Caco-2 (cell line): ENCODE results near the gene CCDC137. TPM values are rescaled to one million over a fixed set of nuclear protein-coding genes. Genes with fewer than 3 reads are reported as not detected.
A peak's percentile ranks its signal among the peaks of the same experiment; 100 is the strongest.

ENCODE experiments used
- BruUV-seq: library from RNA; stranded (reverse); fragments of 400-500 nt; replicated peaks from 2 replicates; lab custom pipeline; 2021; lab: Mats Ljungman, UMichigan
- CTCF ChIA-PET: fragments of 300-600 bp; sonication (Branson Sonifier 250); formaldehyde crosslinking; loops from one replicate; lab custom pipeline; 2022; ENCODE audit warnings: antibody characterized with exemption; lab: Charles Lee
- POLR2A ChIA-PET: fragments of 300-600 bp; sonication (Branson Sonifier 250); formaldehyde crosslinking; loops from one replicate; lab custom pipeline; 2022; ENCODE audit warnings: antibody characterized with exemption; lab: Charles Lee
- DNase-seq, 2 experiments: peaks; one replicate each; pipeline versions ENCODE4 v3.0.0 to v3.0.0-alpha.2; 2020 to 2022
- H3K27me3 ChIP-seq: replicated peaks from 2 replicates; pipeline ENCODE4 v1.6.0; 2011; ENCODE audit warnings: low read length; ENCODE audit not compliant: control insufficient read depth, insufficient read depth
- H3K36me3 ChIP-seq: 2 replicates; pipeline ENCODE4 v1.5.1; 2011; ENCODE audit warnings: low read length; ENCODE audit not compliant: control insufficient read depth, insufficient read depth
- H3K4me1 ChIP-seq: fragments of 250-450 bp; sonication (Bioruptor Pico); 2 replicates; pipeline ENCODE4 v1.5.1; 2020; ENCODE audit warnings: mild to moderate bottlenecking
- H3K4me3 ChIP-seq: 2 replicates; pipeline ENCODE4 v1.5.1; 2011; ENCODE audit warnings: low read depth, mild to moderate bottlenecking, control low read depth, low read length
- H3K9me3 ChIP-seq: fragments of 250-450 bp; sonication (Bioruptor Pico); 2 replicates; pipeline ENCODE4 v1.5.1; 2020; ENCODE audit warnings: mild to moderate bottlenecking, moderate library complexity
- H3K27ac Mint-ChIP-seq: one replicate; pipeline ENCODE4 v1.8.0; 2022; ENCODE audit warnings: mixed read lengths; ENCODE audit not compliant: unreplicated experiment
- H3K27me3 Mint-ChIP-seq: one replicate; pipeline ENCODE4 v1.8.0; 2022; ENCODE audit warnings: mixed read lengths; ENCODE audit not compliant: insufficient read depth, unreplicated experiment
- H3K36me3 Mint-ChIP-seq: one replicate; pipeline ENCODE4 v1.8.0; 2022; ENCODE audit warnings: mild to moderate bottlenecking, mixed read lengths; ENCODE audit not compliant: insufficient read depth, unreplicated experiment
- H3K4me1 Mint-ChIP-seq: one replicate; pipeline ENCODE4 v1.8.0; 2022; ENCODE audit warnings: low read depth, mixed read lengths; ENCODE audit not compliant: unreplicated experiment
- H3K4me3 Mint-ChIP-seq: one replicate; pipeline ENCODE4 v1.8.0; 2022; ENCODE audit warnings: mild to moderate bottlenecking, moderate library complexity, mixed read lengths; ENCODE audit not compliant: unreplicated experiment
- H3K9me3 Mint-ChIP-seq: one replicate; pipeline ENCODE4 v1.8.0; 2022; ENCODE audit warnings: mixed read lengths; ENCODE audit not compliant: unreplicated experiment
- intact Hi-C: fragments of 100-400 bp; cut with micrococcal nuclease; formaldehyde crosslinking; loops from one replicate; pipeline ENCODE4 v1.10.0; 2022; ENCODE audit not compliant: unreplicated experiment
- total RNA-seq: library from RNA; stranded (reverse); gene quantifications from 2 replicates; pipeline ENCODE4 v1.2.3, GENCODE V29; 2022
- TF ChIP-seq, protein P1 (sequence below), 2 experiments: fragments of 200-600 bp in 1 of 2; IDR thresholded peaks; 1 replicate in 1 of 2; 2 replicates in 1 of 2; pipeline versions ENCODE4 v1.5.1 to v1.8.0; 2011 to 2022; ENCODE audit warnings: antibody characterized with exemption in 1 of 2, control low read depth in 1 of 2, inconsistent platforms in 1 of 2, low read depth in 1 of 2, low read length in 1 of 2, mild to moderate bottlenecking in 1 of 2, moderate library complexity in 1 of 2; ENCODE audit not compliant: insufficient read depth in 1 of 2, severe bottlenecking in 1 of 2, unreplicated experiment in 1 of 2

Gene CCDC137
- total RNA-seq, 1 experiment from 2014 or later, result 50.5 TPM

DNA sequence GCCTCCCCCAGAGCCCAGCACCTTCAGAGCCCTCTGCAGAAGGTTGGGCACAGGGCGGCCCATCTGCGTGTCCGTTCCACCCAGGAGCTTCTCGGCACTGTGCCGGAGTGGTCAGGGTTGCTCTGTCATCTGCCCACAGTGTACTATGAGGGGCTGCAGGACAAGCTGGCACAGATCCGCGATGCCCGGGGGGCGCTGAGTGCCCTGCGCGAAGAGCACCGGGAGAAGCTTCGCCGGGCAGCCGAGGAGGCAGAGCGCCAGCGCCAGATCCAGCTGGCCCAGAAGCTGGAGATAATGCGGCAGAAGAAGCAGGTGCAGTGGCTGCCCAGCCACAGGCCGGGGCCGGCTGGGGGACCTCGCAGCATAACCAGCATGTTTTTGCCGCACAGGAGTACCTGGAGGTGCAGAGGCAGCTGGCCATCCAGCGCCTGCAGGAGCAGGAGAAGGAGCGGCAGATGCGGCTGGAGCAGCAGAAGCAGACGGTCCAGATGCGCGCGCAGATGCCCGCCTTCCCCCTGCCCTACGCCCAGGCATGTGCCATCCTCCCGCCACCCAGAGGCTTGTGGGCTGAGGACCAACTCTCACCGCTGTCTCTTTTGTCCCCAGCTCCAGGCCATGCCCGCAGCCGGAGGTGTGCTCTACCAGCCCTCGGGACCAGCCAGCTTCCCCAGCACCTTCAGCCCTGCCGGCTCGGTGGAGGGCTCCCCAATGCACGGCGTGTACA lies 29.8 kb downstream of the CCDC137 start:
- Mint-ChIP-seq H3K36me3 (peaks cover 87% of the 10 kb centered on the region), H3K9me3 (no peaks in the 10 kb centered on the region), H3K27me3 (no peaks in the 10 kb centered on the region), H3K27ac (no peak overlapping the region), H3K4me3 (no peak overlapping the region), H3K4me1 (peaks cover 9% of the 10 kb centered on the region)
- Histone ChIP-seq H3K27me3 (no peaks in the 10 kb centered on the region), H3K9me3 (no peaks in the 10 kb centered on the region), H3K36me3 (peaks cover 4% of the 10 kb centered on the region), H3K4me1 (peaks cover 2% of the 10 kb centered on the region), H3K4me3 (no peak overlapping the region)
- ChIA-PET POLR2A (no interaction called here), CTCF (interaction anchor here (0.5 kb wide), 1 partner anchor 11 kb away, joined by 3 read pairs; no protein-coding TSS in a partner anchor)
- intact Hi-C loops, result no loop called here
- TSS peak; percentile 33 for BruUV-seq
- no peak for DNase-seq
- TF ChIP-seq, protein P1, sequence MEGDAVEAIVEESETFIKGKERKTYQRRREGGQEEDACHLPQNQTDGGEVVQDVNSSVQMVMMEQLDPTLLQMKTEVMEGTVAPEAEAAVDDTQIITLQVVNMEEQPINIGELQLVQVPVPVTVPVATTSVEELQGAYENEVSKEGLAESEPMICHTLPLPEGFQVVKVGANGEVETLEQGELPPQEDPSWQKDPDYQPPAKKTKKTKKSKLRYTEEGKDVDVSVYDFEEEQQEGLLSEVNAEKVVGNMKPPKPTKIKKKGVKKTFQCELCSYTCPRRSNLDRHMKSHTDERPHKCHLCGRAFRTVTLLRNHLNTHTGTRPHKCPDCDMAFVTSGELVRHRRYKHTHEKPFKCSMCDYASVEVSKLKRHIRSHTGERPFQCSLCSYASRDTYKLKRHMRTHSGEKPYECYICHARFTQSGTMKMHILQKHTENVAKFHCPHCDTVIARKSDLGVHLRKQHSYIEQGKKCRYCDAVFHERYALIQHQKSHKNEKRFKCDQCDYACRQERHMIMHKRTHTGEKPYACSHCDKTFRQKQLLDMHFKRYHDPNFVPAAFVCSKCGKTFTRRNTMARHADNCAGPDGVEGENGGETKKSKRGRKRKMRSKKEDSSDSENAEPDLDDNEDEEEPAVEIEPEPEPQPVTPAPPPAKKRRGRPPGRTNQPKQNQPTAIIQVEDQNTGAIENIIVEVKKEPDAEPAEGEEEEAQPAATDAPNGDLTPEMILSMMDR (IDR thresholded peaks at IDR 0.05; ENCODE audit: insufficient read depth in 1 of 2, low read depth in 1 of 2, low read length in 1 of 2, severe bottlenecking in 1 of 2, unreplicated experiment in 1 of 2), result no peak

DNA sequence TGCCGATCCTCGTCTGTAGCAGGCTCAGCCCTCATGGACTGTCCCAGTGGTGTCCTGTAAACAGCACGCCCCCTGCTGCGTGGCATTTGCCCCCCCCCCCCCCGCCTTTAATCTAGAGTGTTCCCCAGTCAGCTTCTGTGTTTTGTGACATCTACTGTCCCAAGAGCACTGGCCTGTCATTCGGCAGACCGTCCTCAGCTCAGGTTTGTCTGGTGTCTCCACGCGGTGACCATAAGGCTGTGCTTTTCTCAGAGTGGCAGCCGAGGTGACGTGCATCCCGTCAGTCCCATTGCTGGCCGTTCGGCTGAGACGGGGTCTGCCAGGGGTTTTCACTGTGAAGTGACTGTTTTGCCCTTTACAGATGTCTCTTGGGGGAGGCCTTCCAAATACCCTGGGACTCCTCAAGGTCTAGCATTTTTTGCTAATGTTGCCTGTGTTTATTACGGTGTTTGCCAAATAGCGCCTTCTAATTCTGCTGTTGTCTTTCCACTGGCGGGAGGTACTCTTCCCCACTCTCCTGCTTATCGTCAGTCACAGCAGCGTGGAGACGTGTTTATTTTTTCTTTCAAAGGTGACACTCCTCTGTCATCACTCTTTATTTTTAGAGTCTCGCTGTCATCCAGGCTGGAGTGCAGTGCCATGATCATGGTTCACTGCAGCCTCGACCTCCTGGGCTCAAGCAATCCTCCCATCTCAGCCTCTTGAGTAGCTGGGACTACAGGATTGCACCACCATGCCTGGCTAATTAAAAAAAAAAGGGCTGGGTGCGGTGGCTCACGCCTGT lies 30.9 kb downstream of the CCDC137 start:
- TF ChIP-seq, protein P1 (IDR thresholded peaks at IDR 0.05; ENCODE audit: insufficient read depth in 1 of 2, low read depth in 1 of 2, low read length in 1 of 2, severe bottlenecking in 1 of 2, unreplicated experiment in 1 of 2), result no peak
- BruUV-seq, result no TSS peak
- CTCF ChIA-PET, result no interaction called here
- Mint-ChIP-seq H3K27me3 (no peaks in the 10 kb centered on the region), H3K27ac (peak overlapping the region; percentile 69), H3K4me1 (peaks cover 20% of the 10 kb centered on the region), H3K9me3 (no peaks in the 10 kb centered on the region), H3K36me3 (peaks cover 87% of the 10 kb centered on the region), H3K4me3 (no peak overlapping the region)
- POLR2A ChIA-PET, result no interaction called here
- H3K36me3 ChIP-seq, result peaks cover 7% of the 10 kb centered on the region
- no peaks in the 10 kb centered on the region for H3K27me3 ChIP-seq
- H3K4me3 ChIP-seq, result no peak overlapping the region
- H3K9me3 ChIP-seq, result no peaks in the 10 kb centered on the region
- H3K4me1 ChIP-seq, result peaks cover 11% of the 10 kb centered on the region
- no peak for DNase-seq
- intact Hi-C loops, result no loop called here
